ENCODE results near the gene PHPT1. TPM values are rescaled to one million over a fixed set of nuclear protein-coding genes. Genes with fewer than 3 reads are reported as not detected.

PHPT1 gene
- total and polyA plus RNA-seq, 2 of the 13 experiments (the other 11 are each of a cell fraction or from before 2014, with no cell fraction given), result 189 to 192 TPM

- no peaks in the 10 kb centered on the region for H4K20me1 ChIP-seq (ENCODE audit: insufficient read depth, low read length)
- H3K79me2 ChIP-seq (ENCODE audit: insufficient read depth, low read length), result no peaks in the 10 kb centered on the region
- H3K36me3 ChIP-seq (replicated peaks in 1 of 2; ENCODE audit: control insufficient read depth in 1 of 2, insufficient read depth in 2 of 2, low read length in 2 of 2), result no peaks in the 10 kb centered on the region
- BruUV-seq (replicated peaks), result no TSS peak
- DNase-seq (ENCODE audit: low spot score) (no peak), ATAC-seq (no peak), FAIRE-seq (no peak)
- CTCF ChIA-PET (ENCODE audit: low intra/inter-chr PET ratio, low total read pairs), result no interaction called here
- in situ Hi-C loops (cut with HindIII; ENCODE audit: extremely low pct_ligation_motif_present, low pct_unique_long_range_greater_than_20kb), result no loop called here
- no peak overlapping the region for H3K27ac ChIP-seq (ENCODE audit: extremely low read length, insufficient read depth, low read length)
- peaks cover 13% of the 10 kb centered on the region for H3K9me3 ChIP-seq (ENCODE audit: low read length)
- H3K9ac ChIP-seq (ENCODE audit: insufficient read depth, low read depth, low read length), result no peak overlapping the region
- no peak for TF ChIP-seq ZNF510 (CRISPR knock-in tag; IDR thresholded peaks at IDR 0.05; ENCODE audit: low read depth)
- H3K4me1 ChIP-seq (ENCODE audit: insufficient read depth, low read length), result peaks cover 20% of the 10 kb centered on the region
- no peak overlapping the region for H2AFZ ChIP-seq (ENCODE audit: low read length)
- POLR2A ChIA-PET, result no interaction called here
- H3K4me3 ChIP-seq (replicated peaks in 1 of 3; ENCODE audit: insufficient read depth in 1 of 3, low read depth in 2 of 3, low read length in 3 of 3), result no peak overlapping the region
- 53% methylated on average over 4 of the region's 5 CpGs for WGBS (ENCODE audit: low lambda C conversion rate)
- H3K4me2 ChIP-seq (ENCODE audit: low read depth, low read length), result no peak overlapping the region
- H3K27me3 ChIP-seq (ENCODE audit: control insufficient read depth in 1 of 2, insufficient read depth in 2 of 2, low read length in 2 of 2), result peaks cover 0 to 4% of the 10 kb centered on the region in 2 experiments; a peak in 3 of 5 replicates
- intact Hi-C loops (cut with micrococcal nuclease; ENCODE audit: unreplicated experiment), result no loop called here
Observed at GRCh38 chr9:136876476-136876875, 27.3 kb downstream of the PHPT1 start.

- no peaks in the 10 kb centered on the region for H3K36me3 ChIP-seq (replicated peaks in 1 of 2; ENCODE audit: control insufficient read depth in 1 of 2, insufficient read depth in 2 of 2, low read length in 2 of 2)
- no peaks in the 10 kb centered on the region for H4K20me1 ChIP-seq (ENCODE audit: insufficient read depth, low read length)
- FAIRE-seq (no peak), ATAC-seq (peak; percentile 11; the same call in 2 of the 3 replicates), DNase-seq (ENCODE audit: low spot score) (no peak)
- no peaks in the 10 kb centered on the region for H3K9me3 ChIP-seq (ENCODE audit: low read length)
- peaks cover 4% of the 10 kb centered on the region for H3K79me2 ChIP-seq (ENCODE audit: insufficient read depth, low read length)
- no peak overlapping the region for H3K9ac ChIP-seq (ENCODE audit: insufficient read depth, low read depth, low read length)
- POLR2A ChIA-PET, result interaction anchor here (2.8 kb wide), 1 partner anchor 15 kb away, joined by 23 read pairs; the partner anchor contains the start of gene EDF1
- peaks cover 0 to 4% of the 10 kb centered on the region in 2 experiments; a peak in 3 of 5 replicates for H3K27me3 ChIP-seq (ENCODE audit: control insufficient read depth in 1 of 2, insufficient read depth in 2 of 2, low read length in 2 of 2)
- H3K4me3 ChIP-seq (replicated peaks in 1 of 3; ENCODE audit: insufficient read depth in 1 of 3, low read depth in 2 of 3, low read length in 3 of 3), result no peak overlapping the region
- in situ Hi-C loops (cut with HindIII; ENCODE audit: extremely low pct_ligation_motif_present, low pct_unique_long_range_greater_than_20kb), result no loop called here
- intact Hi-C loops (cut with micrococcal nuclease; ENCODE audit: unreplicated experiment), result loop anchor here (5.0 to 10.0 kb wide), 2 partner anchors 33 to 96 kb away; partner anchors contain the start of gene PHPT1
- WGBS (ENCODE audit: low lambda C conversion rate), result 60% methylated on average over 11 of the region's 11 CpGs
- no peak overlapping the region for H2AFZ ChIP-seq (ENCODE audit: low read length)
- no peak overlapping the region for H3K27ac ChIP-seq (ENCODE audit: extremely low read length, insufficient read depth, low read length)
- peaks cover 58% of the 10 kb centered on the region for H3K4me1 ChIP-seq (ENCODE audit: insufficient read depth, low read length)
- no peak overlapping the region for H3K4me2 ChIP-seq (ENCODE audit: low read depth, low read length)
- CTCF ChIA-PET (ENCODE audit: low intra/inter-chr PET ratio, low total read pairs), result no interaction called here
- BruUV-seq (replicated peaks), result no TSS peak
- TF ChIP-seq, protein P1, sequence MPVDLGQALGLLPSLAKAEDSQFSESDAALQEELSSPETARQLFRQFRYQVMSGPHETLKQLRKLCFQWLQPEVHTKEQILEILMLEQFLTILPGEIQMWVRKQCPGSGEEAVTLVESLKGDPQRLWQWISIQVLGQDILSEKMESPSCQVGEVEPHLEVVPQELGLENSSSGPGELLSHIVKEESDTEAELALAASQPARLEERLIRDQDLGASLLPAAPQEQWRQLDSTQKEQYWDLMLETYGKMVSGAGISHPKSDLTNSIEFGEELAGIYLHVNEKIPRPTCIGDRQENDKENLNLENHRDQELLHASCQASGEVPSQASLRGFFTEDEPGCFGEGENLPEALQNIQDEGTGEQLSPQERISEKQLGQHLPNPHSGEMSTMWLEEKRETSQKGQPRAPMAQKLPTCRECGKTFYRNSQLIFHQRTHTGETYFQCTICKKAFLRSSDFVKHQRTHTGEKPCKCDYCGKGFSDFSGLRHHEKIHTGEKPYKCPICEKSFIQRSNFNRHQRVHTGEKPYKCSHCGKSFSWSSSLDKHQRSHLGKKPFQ (CRISPR knock-in tag; IDR thresholded peaks at IDR 0.05; ENCODE audit: insufficient replicate concordance), result peak; percentile 72
- TF ChIP-seq KDM6A (CRISPR knock-in tag; IDR thresholded peaks at IDR 0.05; ENCODE audit: low read depth) (no peak), HNRNPUL1 (IDR thresholded peaks at IDR 0.05; ENCODE audit: low read depth, low read length) (no peak), ZBTB33 (CRISPR knock-in tag; IDR thresholded peaks at IDR 0.05) (peak; percentile 70; the same call in 1 of the 2 replicates), ZNF713 (CRISPR knock-in tag; IDR thresholded peaks at IDR 0.05) (no peak), SAP130 (CRISPR knock-in tag; IDR thresholded peaks at IDR 0.05; ENCODE audit: low read depth) (0 out of 2 replicates have a peak, but pooled peaks have one; percentile 11), ZBTB3 (CRISPR knock-in tag; IDR thresholded peaks at IDR 0.05; ENCODE audit: borderline replicate concordance, low read depth) (no peak), ASH2L (IDR thresholded peaks at IDR 0.05; ENCODE audit: insufficient read length, low read depth, low read length) (no peak), ZNF879 (CRISPR knock-in tag; IDR thresholded peaks at IDR 0.05) (no peak), ZBTB14 (CRISPR knock-in tag; IDR thresholded peaks at IDR 0.05) (no peak)
Observed at GRCh38 chr9:136880651-136881050, 31.4 kb downstream of the PHPT1 start.

All from HepG2 (cell line).